Endothelial cell of umbilical vein (primary cell): ENCODE data around the gene SHPK. TPM values are rescaled to one million over a fixed set of nuclear protein-coding genes. Genes with fewer than 3 reads are reported as not detected.

Experiments used
- BruUV-seq: library from RNA; stranded (reverse); fragments of 400-500 nt; replicated peaks from 2 replicates; lab custom pipeline; 2021; lab: Mats Ljungman, UMichigan
- CTCF ChIA-PET: fragments of 300-600, 350-600 bp; sonication (Branson Sonifier 250); formaldehyde crosslinking; loops from one replicate; lab custom pipeline; 2021; ENCODE audit warnings: antibody characterized with exemption, inconsistent platforms; lab: Charles Lee
- POLR2A ChIA-PET: fragments of 300-600, 350-600 bp; sonication (Branson Sonifier 250); formaldehyde crosslinking; loops from one replicate; lab custom pipeline; 2021; ENCODE audit warnings: antibody characterized with exemption, inconsistent platforms; lab: Charles Lee
- DNase-seq: peaks from one replicate; pipeline ENCODE4 v3.0.0-alpha.2; 2011; ENCODE audit warnings: low read depth, low spot score
- FAIRE-seq: peaks from 2 replicates; lab custom pipeline; 2011; peaks lifted over from hg19 to GRCh38; lab: Jason Lieb, UNC
- H2AFZ ChIP-seq: 2 replicates; pipeline ENCODE4 v1.6.0; 2012; ENCODE audit warnings: low read depth, low read length, control low read depth, inconsistent platforms
- H3K27ac ChIP-seq: 2 replicates; pipeline ENCODE4 v1.5.1; 2011; ENCODE audit warnings: low read depth, mild to moderate bottlenecking, control low read depth, low read length, moderate library complexity; ENCODE audit not compliant: insufficient read depth
- H3K27me3 ChIP-seq, 2 experiments: 2 replicates each; pipeline versions ENCODE4 v1.6.0 to v1.6.1; 2011; ENCODE audit warnings: low read length in 2 of 2, mixed read lengths in 1 of 2; ENCODE audit not compliant: control insufficient read depth in 2 of 2, insufficient read depth in 2 of 2
- H3K36me3 ChIP-seq, 2 experiments: 2 replicates in 1 of 2; 3 replicates in 1 of 2; pipeline ENCODE4 v1.5.1; 2011; ENCODE audit warnings: low read length in 2 of 2, mild to moderate bottlenecking in 1 of 2, moderate library complexity in 1 of 2; ENCODE audit not compliant: control insufficient read depth in 2 of 2, insufficient read depth in 2 of 2; ENCODE audit errors: extremely low read depth in 1 of 2
- H3K4me1 ChIP-seq: 3 replicates; pipeline ENCODE4 v1.5.1; 2011; ENCODE audit warnings: mild to moderate bottlenecking, low read length; ENCODE audit not compliant: control insufficient read depth, insufficient read depth; ENCODE audit errors: extremely low read depth
- H3K4me2 ChIP-seq: 2 replicates; pipeline ENCODE4 v1.6.1; 2011; ENCODE audit warnings: low read length, control low read depth, mixed read lengths; ENCODE audit not compliant: insufficient read depth
- H3K4me3 ChIP-seq, 3 experiments: fragments of 200-600 bp in 1 of 3; sonication (generic), shearing (Covaris generic) in 1 of 3; replicated peaks in 1 of 3; 2 replicates each; pipeline ENCODE4 v1.5.1; 2011 to 2016; ENCODE audit warnings: control low read depth in 3 of 3, low read length in 3 of 3, mild to moderate bottlenecking in 2 of 3, inconsistent platforms in 1 of 3, low read depth in 1 of 3, moderate library complexity in 1 of 3; ENCODE audit not compliant: insufficient read depth in 1 of 3
- H3K79me2 ChIP-seq: 2 replicates; pipeline ENCODE4 v1.6.0; 2012; ENCODE audit warnings: low read length, inconsistent platforms; ENCODE audit not compliant: control insufficient read depth, insufficient read depth
- H3K9ac ChIP-seq: replicated peaks from 2 replicates; pipeline ENCODE3; 2011; ENCODE audit warnings: low read length, control low read depth; ENCODE audit not compliant: insufficient read depth; ENCODE audit errors: extremely low read depth
- H3K9me1 ChIP-seq: replicated peaks from 3 replicates; pipeline ENCODE4 v1.6.0; 2011; ENCODE audit warnings: mild to moderate bottlenecking, low read length; ENCODE audit not compliant: control insufficient read depth, insufficient read depth; ENCODE audit errors: extremely low read depth
- H3K9me3 ChIP-seq: replicated peaks from 2 replicates; pipeline ENCODE4 v1.5.1; 2012; ENCODE audit warnings: low read length, inconsistent platforms; ENCODE audit not compliant: control insufficient read depth, insufficient read depth
- H4K20me1 ChIP-seq: replicated peaks from 2 replicates; pipeline ENCODE3; 2011; ENCODE audit warnings: mild to moderate bottlenecking, low read length; ENCODE audit not compliant: control insufficient read depth, insufficient read depth; ENCODE audit errors: extremely low read depth
- CTCF ChIP-seq, 2 donors: IDR thresholded peaks; 1 replicate in 1 of 2; 2 replicates in 1 of 2; pipeline ENCODE4 v1.5.1; 2011; ENCODE audit warnings: low read length in 2 of 2, mild to moderate bottlenecking in 2 of 2, moderate library complexity in 2 of 2, control low read depth in 1 of 2, inconsistent platforms in 1 of 2, low read depth in 1 of 2; ENCODE audit not compliant: insufficient read depth in 1 of 2; ENCODE audit errors: extremely low read depth in 1 of 2
- EZH2 ChIP-seq: IDR thresholded peaks from 2 replicates; pipeline ENCODE4 v1.6.1; 2012; ENCODE audit warnings: borderline replicate concordance, low read depth, mild to moderate bottlenecking, moderate library complexity, low read length, inconsistent platforms; ENCODE audit not compliant: severe bottlenecking
- FOS ChIP-seq: IDR thresholded peaks from 2 replicates; pipeline ENCODE4 v1.6.1; 2011; ENCODE audit warnings: mild to moderate bottlenecking, low read length, moderate library complexity, borderline replicate concordance; ENCODE audit not compliant: insufficient read depth
- GATA2 ChIP-seq: IDR thresholded peaks from 2 replicates; pipeline ENCODE4 v1.7.0; 2011; ENCODE audit warnings: low read depth, mild to moderate bottlenecking, moderate library complexity, mixed read lengths, low read length; ENCODE audit not compliant: insufficient read length, insufficient read depth
- POLR2A ChIP-seq: IDR thresholded peaks from 2 replicates; pipeline ENCODE4 v1.6.1; 2012; ENCODE audit warnings: low read depth, mild to moderate bottlenecking, control low read depth, low read length
- POLR2AphosphoS5 ChIP-seq: IDR thresholded peaks from 2 replicates; pipeline ENCODE4 v1.6.1; 2012; ENCODE audit warnings: low read depth, mild to moderate bottlenecking, control low read depth, low read length, moderate library complexity; ENCODE audit not compliant: insufficient read depth
- dilution Hi-C: fragments of 300-500 bp; cut with MboI; formaldehyde crosslinking; loops from one replicate; pipeline ENCODE4 v1.15.0; 2019; ENCODE audit warnings: low sequenced_read_pairs; ENCODE audit not compliant: extremely low pct_ligation_motif_present
- intact Hi-C: fragments of 100-400 bp; cut with micrococcal nuclease; formaldehyde crosslinking; loops from one replicate; pipeline ENCODE4 v1.10.0; 2022
- polyA plus RNA-seq, 4 experiments: library from polyadenylated mRNA; depleted of rRNA in 3 of 4; stranded (reverse) in 3 of 4; unstranded in 1 of 4; fragments of >200 nt; gene quantifications; 2 replicates each; pipeline versions ENCODE4 v1.2.1 to v1.2.3, GENCODE V29; 2011 to 2012; ENCODE audit warnings: missing spikeins in 1 of 4
- total RNA-seq: library from RNA; stranded (reverse); gene quantifications from 2 replicates; pipeline ENCODE4 v1.2.3, GENCODE V29; 2021

SHPK gene
- total and polyA plus RNA-seq, 2 donors (not counting 3 experiments of a cell fraction or from before 2014, with no cell fraction given): 15.4 to 15.9 TPM

DNA sequence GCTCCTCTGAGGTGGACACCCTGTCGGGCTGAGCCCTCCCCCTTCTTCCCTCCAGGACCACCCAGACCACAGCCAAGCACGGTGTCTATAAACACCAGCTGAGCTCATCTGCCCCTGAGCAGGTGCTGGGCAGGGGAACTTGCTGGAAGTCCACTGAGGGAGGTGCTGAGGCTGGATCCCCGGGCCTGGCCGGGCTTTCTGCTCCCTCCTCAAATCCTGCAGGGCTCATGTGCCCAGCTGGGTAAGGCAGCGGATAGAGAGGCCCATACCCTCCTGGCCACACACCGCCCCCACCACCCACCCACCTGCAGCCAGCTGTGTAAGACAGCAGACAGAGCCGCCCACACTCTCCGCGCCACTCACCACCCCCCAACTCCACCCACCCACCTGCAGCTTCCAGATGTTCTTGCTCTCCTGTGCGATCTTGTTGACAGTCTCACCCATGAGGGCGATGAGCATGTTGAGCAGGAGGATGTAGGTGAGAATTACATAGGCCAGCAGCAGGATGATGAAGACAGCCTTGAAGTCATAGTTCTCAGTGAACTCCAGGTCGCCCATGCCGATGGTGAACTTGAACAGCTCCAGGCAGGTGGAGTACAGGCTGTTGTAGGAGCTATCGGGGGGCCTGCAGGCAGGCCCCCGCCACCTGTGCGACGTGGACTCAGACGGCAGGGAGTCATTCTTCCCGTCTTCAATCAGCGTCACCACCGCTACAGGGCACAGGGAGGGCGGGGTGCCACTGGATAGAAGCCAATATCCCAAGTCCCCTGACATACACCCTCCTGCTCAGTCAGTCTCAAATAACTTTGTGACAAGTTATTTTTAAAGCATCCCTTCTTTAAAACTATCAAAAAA lies 62.6 kb downstream of the SHPK start:
- no TSS peak for BruUV-seq
- Histone ChIP-seq H3K27me3 (no peaks in the 10 kb centered on the region), H3K9me1 (no peaks in the 10 kb centered on the region), H3K27ac (no peak overlapping the region), H3K79me2 (no peaks in the 10 kb centered on the region), H3K9me3 (no peaks in the 10 kb centered on the region), H4K20me1 (no peaks in the 10 kb centered on the region), H3K4me1 (no peaks in the 10 kb centered on the region), H3K9ac (no peak overlapping the region), H3K36me3 (peaks cover 0 to 1% of the 10 kb centered on the region in 2 experiments), H3K4me3 (no peak overlapping the region), H2AFZ (no peak overlapping the region), H3K4me2 (no peak overlapping the region)
- DNase-seq (no peak), FAIRE-seq (no peak)
- dilution Hi-C loops: no loop called here
- ChIA-PET CTCF (no interaction called here), POLR2A (no interaction called here)
- no peak for TF ChIP-seq POLR2A
- no peak for TF ChIP-seq CTCF (IDR thresholded peaks at IDR 0.05; ENCODE audit: extremely low read depth in 1 of 2, insufficient read depth in 1 of 2, low read depth in 1 of 2, low read length in 2 of 2)
- TF ChIP-seq EZH2: no peak
- no peak for TF ChIP-seq GATA2
- no peak for TF ChIP-seq POLR2AphosphoS5
- TF ChIP-seq FOS: no peak
- intact Hi-C loops: no loop called here
